HepG2 (cell line): ENCODE data around the gene SUSD2. TPM values are rescaled to one million over a fixed set of nuclear protein-coding genes. Genes with fewer than 3 reads are reported as not detected.

Experiments used
- CCDC6 ChIP-seq: sonication (generic); formaldehyde crosslinking; IDR thresholded peaks from 2 replicates; pipeline ENCODE4 v1.8.1; 2022; ENCODE audit warnings: mild to moderate bottlenecking, missing genetic modification reagents, moderate library complexity
- FOXC1 ChIP-seq: sonication (generic); formaldehyde crosslinking; IDR thresholded peaks from 2 replicates; pipeline ENCODE4 v1.8.0; 2022; ENCODE audit warnings: mild to moderate bottlenecking, missing genetic modification reagents, borderline replicate concordance
- HES4 ChIP-seq: sonication (generic); formaldehyde crosslinking; IDR thresholded peaks from 2 replicates; pipeline ENCODE4 v1.9.0; 2021; ENCODE audit warnings: mild to moderate bottlenecking, missing genetic modification reagents, borderline replicate concordance
- ISL2 ChIP-seq: sonication (generic); formaldehyde crosslinking; IDR thresholded peaks from 2 replicates; pipeline ENCODE4 v1.5.0; 2020; ENCODE audit warnings: missing genetic modification reagents
- JUND ChIP-seq: sonication (generic); formaldehyde crosslinking; IDR thresholded peaks from 2 replicates; pipeline ENCODE4 v1.8.0; 2022; ENCODE audit warnings: mild to moderate bottlenecking, missing genetic modification reagents
- KDM2A ChIP-seq: sonication (generic); formaldehyde crosslinking; IDR thresholded peaks from 2 replicates; pipeline ENCODE4 v1.4.0; 2020; ENCODE audit warnings: low read depth, missing genetic modification reagents, borderline replicate concordance
- KLF12 ChIP-seq: sonication (generic); formaldehyde crosslinking; IDR thresholded peaks from 2 replicates; pipeline ENCODE4 v1.4.0; 2020; ENCODE audit warnings: missing genetic modification reagents, borderline replicate concordance
- MEIS2 ChIP-seq: sonication (generic); formaldehyde crosslinking; IDR thresholded peaks from 2 replicates; pipeline ENCODE4 v1.9.0; 2021; ENCODE audit warnings: mild to moderate bottlenecking, missing genetic modification reagents
- MXD4 ChIP-seq: IDR thresholded peaks from 2 replicates; pipeline ENCODE4 v1.6.1; 2016; ENCODE audit warnings: mild to moderate bottlenecking, missing biosample characterization, missing genetic modification reagents
- NCOA5 ChIP-seq: sonication (generic); formaldehyde crosslinking; IDR thresholded peaks from 2 replicates; pipeline ENCODE4 v1.4.0; 2020; ENCODE audit warnings: missing genetic modification reagents
- PRMT3 ChIP-seq: sonication (generic); formaldehyde crosslinking; IDR thresholded peaks from 2 replicates; pipeline ENCODE4 v1.8.1; 2022; ENCODE audit warnings: low read depth, mild to moderate bottlenecking, moderate library complexity, missing genetic modification reagents, borderline replicate concordance
- SALL1 ChIP-seq: sonication (generic); formaldehyde crosslinking; IDR thresholded peaks from 2 replicates; pipeline ENCODE4 v1.8.0; 2022; ENCODE audit warnings: mild to moderate bottlenecking, missing genetic modification reagents
- SIN3A ChIP-seq: IDR thresholded peaks from 2 replicates; pipeline ENCODE4 v1.6.1; 2011; ENCODE audit warnings: low read depth, mild to moderate bottlenecking, control low read depth, low read length, borderline replicate concordance
- SMC3 ChIP-seq: IDR thresholded peaks from 2 replicates; pipeline ENCODE4 v1.6.1; 2011; ENCODE audit warnings: low read length, improper control_type of control experiment
- SOX5 ChIP-seq: IDR thresholded peaks from 2 replicates; pipeline ENCODE4 v1.6.1; 2016; ENCODE audit warnings: borderline replicate concordance
- SRSF1 ChIP-seq: fragments of 200-400 bp; formaldehyde crosslinking; optimal IDR thresholded peaks from 2 replicates; pipeline ENCODE3; 2017; ENCODE audit warnings: mild to moderate bottlenecking, low read depth, low read length, moderate library complexity
- TEAD2 ChIP-seq: sonication (generic); formaldehyde crosslinking; IDR thresholded peaks from 2 replicates; pipeline ENCODE4 v1.9.0; 2021; ENCODE audit warnings: missing genetic modification reagents
- ZMAT3 ChIP-seq: sonication (generic); formaldehyde crosslinking; conservative IDR thresholded peaks from 2 replicates; pipeline ENCODE4 v1.7.0; 2021; ENCODE audit warnings: missing genetic modification reagents
- ZMYM2 ChIP-seq: sonication (generic); formaldehyde crosslinking; IDR thresholded peaks from 2 replicates; pipeline ENCODE4 v1.8.0; 2022; ENCODE audit warnings: mild to moderate bottlenecking, missing genetic modification reagents
- ZNF121 ChIP-seq: sonication (generic); formaldehyde crosslinking; IDR thresholded peaks from 2 replicates; pipeline ENCODE4 v1.5.0; 2020; ENCODE audit warnings: mild to moderate bottlenecking, missing genetic modification reagents
- polyA plus RNA-seq, 8 experiments: library from polyadenylated mRNA; depleted of rRNA in 3 of 8; stranded (reverse) in 7 of 8; unstranded in 1 of 8; fragments of >200 nt; fragmentation: Illumina TruSeq in 4 of 8; extraction: Trizol in 4 of 8; gene quantifications; 2 replicates each; pipeline versions ENCODE4 v1.2.1 to v1.2.3, GENCODE V29; 2011 to 2016; ENCODE audit warnings: low read depth in 4 of 8, missing spikeins in 1 of 8, mixed read lengths in 1 of 8; ENCODE audit not compliant: insufficient read depth in 1 of 8
- total RNA-seq, 5 experiments: library from RNA; depleted of rRNA; stranded (reverse); fragments of >200 nt; fragmentation: Illumina TruSeq; extraction: Trizol; gene quantifications; 2 replicates each; pipeline ENCODE4 v1.2.3, GENCODE V29; 2016; ENCODE audit warnings: low read depth in 1 of 5
- TF ChIP-seq, protein P1 (sequence below): sonication (generic); formaldehyde crosslinking; IDR thresholded peaks from 2 replicates; pipeline ENCODE4 v1.4.0; 2020; ENCODE audit warnings: missing genetic modification reagents, borderline replicate concordance
- TF ChIP-seq, protein P2 (sequence below): sonication (generic); formaldehyde crosslinking; conservative IDR thresholded peaks from 2 replicates; pipeline ENCODE4 v1.5.0; 2020; ENCODE audit warnings: missing genetic modification reagents
- TF ChIP-seq, protein P3 (sequence below): conservative IDR thresholded peaks from 2 replicates; pipeline ENCODE4 v1.6.1; 2018; ENCODE audit warnings: missing genetic modification reagents
- TF ChIP-seq, protein P4 (sequence below): sonication (generic); formaldehyde crosslinking; IDR thresholded peaks from 2 replicates; pipeline ENCODE4 v1.5.0; 2020; ENCODE audit warnings: mild to moderate bottlenecking, missing genetic modification reagents

The SUSD2 gene
- total and polyA plus RNA-seq, 2 of the 13 experiments (the other 11 are each of a cell fraction or from before 2014, with no cell fraction given) = 2.1 to 11.0 TPM

DNA sequence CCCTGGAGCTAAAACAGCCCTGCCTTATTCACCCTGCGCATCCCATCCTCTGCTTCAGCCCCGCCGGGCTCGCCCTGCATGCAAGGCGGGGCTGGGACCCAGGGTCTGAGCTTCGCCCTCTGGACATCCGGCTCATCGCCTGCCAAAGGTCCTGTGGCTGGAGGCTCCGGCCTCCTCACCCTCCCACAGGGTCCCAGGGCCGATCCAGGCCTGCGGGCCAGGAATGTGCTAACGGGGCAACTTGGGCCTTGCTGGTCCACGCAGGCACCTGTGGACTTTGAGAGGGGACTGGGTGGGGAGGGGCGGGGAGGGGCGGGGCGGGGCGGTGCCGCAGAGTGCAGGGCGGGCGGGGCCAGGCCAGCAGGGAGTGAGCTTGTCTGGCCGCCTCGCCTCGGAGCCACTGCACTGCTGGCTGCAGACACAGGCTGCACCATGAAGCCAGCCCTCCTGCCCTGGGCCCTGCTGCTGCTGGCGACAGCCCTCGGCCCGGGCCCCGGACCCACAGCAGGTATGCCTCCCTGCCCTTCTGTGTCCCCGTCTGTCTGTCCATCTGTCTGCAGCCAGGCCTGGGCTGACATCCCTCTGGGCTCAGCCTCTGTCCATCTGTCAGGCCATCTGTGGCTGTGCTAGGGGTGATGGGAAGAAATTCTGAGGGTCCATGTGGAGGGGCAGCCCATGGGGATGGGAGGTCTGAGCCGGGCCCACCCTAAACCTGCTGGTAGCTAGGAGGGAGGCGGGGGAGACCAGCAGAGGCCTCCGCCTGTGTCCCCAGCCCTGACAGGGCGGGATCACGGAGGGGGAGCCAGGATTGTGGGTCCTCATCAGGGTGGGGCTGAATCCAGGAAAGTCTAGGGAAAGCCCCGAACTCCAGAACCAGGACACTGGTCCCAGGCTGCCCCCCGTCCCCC, at the start of gene SUSD2 (continued):
- TF ChIP-seq CCDC6 (CRISPR knock-in tag) (no peak), NCOA5 (no peak), ISL2 (CRISPR knock-in tag) (no peak), MXD4 (CRISPR knock-in tag) (no peak), MEIS2 (CRISPR knock-in tag) (no peak), ZMYM2 (CRISPR knock-in tag) (no peak), SOX5 (CRISPR knock-in tag) (no peak), SMC3 (no peak), KDM2A (CRISPR knock-in tag) (peak; percentile 63; the same call in 1 of the 2 replicates), HES4 (CRISPR knock-in tag) (no peak), SRSF1 (peak; percentile 20), ZNF121 (CRISPR knock-in tag) (peak; percentile 79), TEAD2 (CRISPR knock-in tag) (no peak), ZMAT3 (CRISPR knock-in tag) (no peak), SIN3A (no peak), JUND (CRISPR knock-in tag) (no peak), FOXC1 (CRISPR knock-in tag) (no peak), KLF12 (CRISPR knock-in tag) (peak; percentile 81; the same call in 1 of the 2 replicates), SALL1 (peak; percentile 51; the same call in 1 of the 2 replicates), PRMT3 (no peak)
- TF ChIP-seq, protein P1, sequence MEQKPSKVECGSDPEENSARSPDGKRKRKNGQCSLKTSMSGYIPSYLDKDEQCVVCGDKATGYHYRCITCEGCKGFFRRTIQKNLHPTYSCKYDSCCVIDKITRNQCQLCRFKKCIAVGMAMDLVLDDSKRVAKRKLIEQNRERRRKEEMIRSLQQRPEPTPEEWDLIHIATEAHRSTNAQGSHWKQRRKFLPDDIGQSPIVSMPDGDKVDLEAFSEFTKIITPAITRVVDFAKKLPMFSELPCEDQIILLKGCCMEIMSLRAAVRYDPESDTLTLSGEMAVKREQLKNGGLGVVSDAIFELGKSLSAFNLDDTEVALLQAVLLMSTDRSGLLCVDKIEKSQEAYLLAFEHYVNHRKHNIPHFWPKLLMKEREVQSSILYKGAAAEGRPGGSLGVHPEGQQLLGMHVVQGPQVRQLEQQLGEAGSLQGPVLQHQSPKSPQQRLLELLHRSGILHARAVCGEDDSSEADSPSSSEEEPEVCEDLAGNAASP = no peak
- TF ChIP-seq, protein P2, sequence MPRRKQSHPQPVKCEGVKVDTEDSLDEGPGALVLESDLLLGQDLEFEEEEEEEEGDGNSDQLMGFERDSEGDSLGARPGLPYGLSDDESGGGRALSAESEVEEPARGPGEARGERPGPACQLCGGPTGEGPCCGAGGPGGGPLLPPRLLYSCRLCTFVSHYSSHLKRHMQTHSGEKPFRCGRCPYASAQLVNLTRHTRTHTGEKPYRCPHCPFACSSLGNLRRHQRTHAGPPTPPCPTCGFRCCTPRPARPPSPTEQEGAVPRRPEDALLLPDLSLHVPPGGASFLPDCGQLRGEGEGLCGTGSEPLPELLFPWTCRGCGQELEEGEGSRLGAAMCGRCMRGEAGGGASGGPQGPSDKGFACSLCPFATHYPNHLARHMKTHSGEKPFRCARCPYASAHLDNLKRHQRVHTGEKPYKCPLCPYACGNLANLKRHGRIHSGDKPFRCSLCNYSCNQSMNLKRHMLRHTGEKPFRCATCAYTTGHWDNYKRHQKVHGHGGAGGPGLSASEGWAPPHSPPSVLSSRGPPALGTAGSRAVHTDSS (CRISPR knock-in tag) = no peak
- TF ChIP-seq, protein P3, sequence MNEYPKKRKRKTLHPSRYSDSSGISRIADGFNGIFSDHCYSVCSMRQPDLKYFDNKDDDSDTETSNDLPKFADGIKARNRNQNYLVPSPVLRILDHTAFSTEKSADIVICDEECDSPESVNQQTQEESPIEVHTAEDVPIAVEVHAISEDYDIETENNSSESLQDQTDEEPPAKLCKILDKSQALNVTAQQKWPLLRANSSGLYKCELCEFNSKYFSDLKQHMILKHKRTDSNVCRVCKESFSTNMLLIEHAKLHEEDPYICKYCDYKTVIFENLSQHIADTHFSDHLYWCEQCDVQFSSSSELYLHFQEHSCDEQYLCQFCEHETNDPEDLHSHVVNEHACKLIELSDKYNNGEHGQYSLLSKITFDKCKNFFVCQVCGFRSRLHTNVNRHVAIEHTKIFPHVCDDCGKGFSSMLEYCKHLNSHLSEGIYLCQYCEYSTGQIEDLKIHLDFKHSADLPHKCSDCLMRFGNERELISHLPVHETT (CRISPR knock-in tag) = no peak
- TF ChIP-seq, protein P4, sequence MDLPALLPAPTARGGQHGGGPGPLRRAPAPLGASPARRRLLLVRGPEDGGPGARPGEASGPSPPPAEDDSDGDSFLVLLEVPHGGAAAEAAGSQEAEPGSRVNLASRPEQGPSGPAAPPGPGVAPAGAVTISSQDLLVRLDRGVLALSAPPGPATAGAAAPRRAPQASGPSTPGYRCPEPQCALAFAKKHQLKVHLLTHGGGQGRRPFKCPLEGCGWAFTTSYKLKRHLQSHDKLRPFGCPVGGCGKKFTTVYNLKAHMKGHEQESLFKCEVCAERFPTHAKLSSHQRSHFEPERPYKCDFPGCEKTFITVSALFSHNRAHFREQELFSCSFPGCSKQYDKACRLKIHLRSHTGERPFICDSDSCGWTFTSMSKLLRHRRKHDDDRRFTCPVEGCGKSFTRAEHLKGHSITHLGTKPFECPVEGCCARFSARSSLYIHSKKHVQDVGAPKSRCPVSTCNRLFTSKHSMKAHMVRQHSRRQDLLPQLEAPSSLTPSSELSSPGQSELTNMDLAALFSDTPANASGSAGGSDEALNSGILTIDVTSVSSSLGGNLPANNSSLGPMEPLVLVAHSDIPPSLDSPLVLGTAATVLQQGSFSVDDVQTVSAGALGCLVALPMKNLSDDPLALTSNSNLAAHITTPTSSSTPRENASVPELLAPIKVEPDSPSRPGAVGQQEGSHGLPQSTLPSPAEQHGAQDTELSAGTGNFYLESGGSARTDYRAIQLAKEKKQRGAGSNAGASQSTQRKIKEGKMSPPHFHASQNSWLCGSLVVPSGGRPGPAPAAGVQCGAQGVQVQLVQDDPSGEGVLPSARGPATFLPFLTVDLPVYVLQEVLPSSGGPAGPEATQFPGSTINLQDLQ = no peak
